NCI-H2227 (cell line): ENCODE results near the gene RPS24.

Experiments used
- DNase-seq: peaks from one replicate; lab custom pipeline; 2025; ENCODE audit not compliant: unreplicated experiment; lab: John Stamatoyannopoulos, UW

RPS24 gene

DNA sequence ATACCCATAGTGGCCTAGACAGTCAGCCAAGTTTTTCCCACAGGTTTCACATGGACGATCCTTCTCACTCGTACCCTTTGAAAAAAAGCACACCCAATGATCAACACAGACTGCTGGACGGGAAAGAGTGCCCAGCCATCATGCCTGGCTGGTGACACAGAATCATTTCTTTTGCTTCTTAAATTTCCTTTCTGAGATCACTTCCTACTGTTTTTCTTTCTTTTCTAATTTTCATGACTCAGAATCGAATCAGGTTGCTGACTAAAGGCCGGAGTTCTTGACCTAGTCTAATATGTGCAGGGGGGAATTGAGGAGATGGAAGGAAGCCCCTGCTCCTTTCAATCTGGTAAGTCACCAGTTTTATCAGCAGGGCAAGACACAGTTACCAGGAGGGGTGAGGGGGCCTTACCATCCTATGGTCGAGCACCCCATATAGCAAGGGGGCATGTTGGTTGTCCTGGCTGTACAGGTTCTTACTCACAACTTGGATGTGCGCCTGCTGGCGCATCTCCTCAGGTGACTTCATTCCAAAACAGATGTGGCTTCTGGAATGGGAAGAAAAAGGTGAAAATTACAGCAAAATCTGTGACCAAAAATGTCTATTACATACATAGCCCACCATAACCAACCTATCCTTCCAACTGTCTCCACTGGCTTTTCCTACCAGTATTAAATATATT, 7.8 kb upstream of the RPS24 start:
- no peak for DNase-seq

- peak; percentile 12 for DNase-seq
Observed at GRCh38 chr10:78028438-78029268, 5.0 kb upstream of the RPS24 start.

GRCh38 chr10:78029269-78030226, 4.1 kb upstream of the RPS24 start, which contains the start of gene POLR3A:
TSS of gene POLR3A (minus strand) at chr10:78029515. CDS start at chr10:78029407, 108 bp downstream.
- peak; percentile 94 for DNase-seq

DNA sequence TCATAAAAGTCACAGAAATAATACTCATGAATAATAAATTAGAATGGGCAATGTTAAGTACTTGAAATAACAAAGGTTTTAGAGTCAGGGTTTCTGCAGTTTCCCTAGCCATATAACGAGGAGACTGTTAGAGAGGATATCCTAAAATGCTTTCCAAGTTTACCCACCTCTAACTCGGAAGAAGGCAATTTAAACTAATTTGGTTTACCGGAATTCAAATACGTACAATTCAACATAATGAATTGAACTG, 351 bp upstream of the RPS24 start:
- no peak for DNase-seq

DNA sequence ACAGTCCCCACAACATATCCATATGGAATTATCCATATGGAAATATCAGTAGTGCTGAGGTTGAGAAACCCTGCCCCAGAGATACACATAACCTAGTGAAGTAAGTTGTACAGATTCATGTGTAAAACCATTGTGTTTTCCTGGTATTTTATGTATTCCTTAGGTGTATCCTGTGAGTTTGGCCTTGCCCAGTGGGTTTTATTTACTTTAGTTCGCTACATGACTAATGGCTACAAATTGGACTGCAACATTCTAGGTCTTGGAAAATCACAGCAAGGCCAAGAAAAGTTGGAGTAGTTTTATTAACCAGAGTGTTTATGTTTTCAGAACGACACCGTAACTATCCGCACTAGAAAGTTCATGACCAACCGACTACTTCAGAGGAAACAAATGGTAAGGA, 1.4 kb downstream of the RPS24 start:
- no peak for DNase-seq

DNA sequence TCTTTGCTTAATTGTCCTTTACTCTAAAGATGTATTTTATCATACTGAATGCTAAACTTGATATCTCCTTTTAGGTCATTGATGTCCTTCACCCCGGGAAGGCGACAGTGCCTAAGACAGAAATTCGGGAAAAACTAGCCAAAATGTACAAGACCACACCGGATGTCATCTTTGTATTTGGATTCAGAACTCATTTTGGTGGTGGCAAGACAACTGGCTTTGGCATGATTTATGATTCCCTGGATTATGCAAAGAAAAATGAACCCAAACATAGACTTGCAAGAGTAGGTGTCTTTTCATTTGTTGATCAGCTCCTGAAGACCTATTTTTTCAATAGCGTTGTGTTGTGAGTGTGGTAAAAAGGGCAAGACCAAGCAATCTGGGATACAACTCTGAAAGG, 1.8 kb downstream of the RPS24 start:
- no peak for DNase-seq

GRCh38 chr10:78035933-78036583, 2.4 kb downstream of the RPS24 start:
- no peak for DNase-seq

DNA sequence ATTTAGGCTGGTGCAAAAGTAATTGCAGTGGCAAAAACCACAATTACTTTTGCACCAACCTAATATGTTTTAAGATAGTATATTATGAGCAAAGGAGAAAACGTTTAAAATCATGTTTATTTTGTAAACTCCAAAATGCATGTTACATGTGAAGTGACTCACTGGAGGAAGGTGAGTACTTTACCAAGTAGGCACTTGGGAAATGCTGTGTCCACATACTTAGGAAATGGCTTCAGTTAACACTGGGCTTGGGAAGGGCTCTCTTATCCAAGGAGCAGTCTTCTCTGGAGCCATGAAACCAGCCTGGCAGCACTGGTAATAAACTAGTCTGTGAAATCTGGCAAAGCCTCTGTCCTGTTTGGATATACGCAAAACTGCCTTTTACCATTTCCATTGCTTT, 4.4 kb downstream of the RPS24 start:
- DNase-seq = no peak

DNA sequence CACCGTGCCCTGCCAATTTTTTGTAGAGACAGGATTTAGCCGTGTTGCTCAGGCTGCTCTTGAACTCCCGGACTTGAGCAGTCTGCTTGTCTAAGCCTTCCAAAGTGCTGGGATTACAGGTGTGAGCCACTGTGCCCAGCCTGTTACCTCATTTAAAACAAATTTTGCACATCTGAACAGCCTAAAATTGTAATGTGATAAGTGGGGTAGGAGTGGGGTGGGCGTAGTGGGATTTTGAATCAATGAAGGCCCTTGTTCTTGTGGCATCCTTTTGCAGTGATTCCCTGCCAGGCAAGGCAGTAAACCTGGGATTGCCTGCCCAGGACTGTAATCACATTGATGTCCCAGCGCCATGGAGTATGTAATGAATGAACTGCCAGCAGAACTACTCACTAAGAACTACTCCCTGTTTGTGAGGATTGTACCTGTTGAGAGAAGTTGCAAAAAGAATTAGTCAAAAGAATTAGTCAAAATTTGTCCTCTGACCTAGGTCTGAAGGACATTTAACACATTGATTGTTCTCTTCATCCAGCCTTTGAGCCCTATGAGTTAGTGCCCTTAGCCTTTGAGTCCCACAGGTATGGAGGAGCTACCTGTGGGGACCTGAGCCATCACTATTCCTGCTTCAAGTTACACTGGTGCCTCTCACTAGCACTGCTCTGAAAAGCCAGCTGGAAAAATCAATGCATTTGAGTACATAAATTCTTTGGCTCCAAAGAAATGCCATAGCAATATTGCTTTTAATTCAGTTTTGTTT, 5.3 kb downstream of the RPS24 start:
- DNase-seq = no peak

DNA sequence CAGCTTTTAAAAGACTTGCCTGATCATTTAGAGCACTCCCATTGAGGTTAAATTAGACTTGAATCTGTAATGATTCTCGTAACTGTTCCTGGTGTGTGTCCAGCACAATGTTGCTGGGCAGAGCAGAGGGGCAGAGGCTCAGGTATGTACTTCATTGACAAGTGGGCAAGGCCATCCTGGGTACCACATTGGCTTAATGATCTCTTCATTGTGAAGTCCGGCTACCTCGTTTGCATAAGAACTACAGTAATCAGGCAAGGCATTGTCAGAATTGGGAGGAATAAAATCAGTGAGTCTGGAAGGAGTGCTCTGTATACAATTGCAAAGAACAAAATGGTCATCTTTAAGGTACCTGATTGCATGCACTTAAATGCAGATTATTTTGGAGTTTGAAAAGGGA, 6.1 kb downstream of the RPS24 start:
- DNase-seq = no peak

- DNase-seq = no peak
Observed at GRCh38 chr10:78041170-78042057, 7.8 kb downstream of the RPS24 start.

- no peak for DNase-seq
Observed at GRCh38 chr10:78042058-78042751, 8.5 kb downstream of the RPS24 start.

DNA sequence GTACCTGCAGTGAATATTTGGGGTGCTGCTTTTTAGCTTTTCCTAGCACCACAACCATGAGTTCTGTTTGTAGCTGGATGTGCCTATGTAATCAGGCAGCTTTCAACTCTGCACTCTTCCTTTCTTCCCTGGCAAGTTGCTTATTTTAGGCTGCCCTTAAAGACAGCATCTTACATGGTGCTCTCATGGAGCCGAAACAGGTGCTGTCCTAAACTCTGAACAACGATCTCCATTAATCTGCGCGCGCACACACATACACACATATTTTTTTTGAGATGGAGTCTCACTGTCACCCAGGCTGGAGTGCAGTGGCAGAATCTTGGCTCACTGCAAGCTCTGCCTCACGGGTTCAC, 9.1 kb downstream of the RPS24 start:
- no peak for DNase-seq

GRCh38 chr10:78044179-78044578, 10.5 kb downstream of the RPS24 start:
- no peak for DNase-seq

DNA sequence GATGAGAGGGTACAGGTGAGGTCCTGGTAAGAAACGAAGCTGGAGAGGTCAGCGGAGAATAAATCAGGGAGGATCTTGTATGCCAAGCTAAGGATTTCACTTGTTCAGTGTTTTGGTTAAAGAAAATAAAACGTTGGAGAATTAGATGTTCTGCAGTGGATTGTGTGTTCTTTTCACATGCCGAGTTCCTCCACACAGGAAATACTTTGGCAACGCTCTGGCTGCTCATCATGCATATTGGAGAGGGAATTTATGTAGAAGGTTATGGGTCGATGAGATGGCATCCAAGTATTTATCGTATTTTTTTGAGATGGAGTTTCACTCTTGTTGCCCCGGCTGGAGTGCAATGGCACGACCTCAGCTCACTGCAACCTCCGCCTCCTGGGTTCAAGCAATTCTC, 11.0 kb downstream of the RPS24 start:
- no peak for DNase-seq

- DNase-seq = no peak
Observed at GRCh38 chr10:78045237-78045636, 11.6 kb downstream of the RPS24 start.

- no peak for DNase-seq
Observed at GRCh38 chr10:78045856-78046255, 12.2 kb downstream of the RPS24 start.

DNA sequence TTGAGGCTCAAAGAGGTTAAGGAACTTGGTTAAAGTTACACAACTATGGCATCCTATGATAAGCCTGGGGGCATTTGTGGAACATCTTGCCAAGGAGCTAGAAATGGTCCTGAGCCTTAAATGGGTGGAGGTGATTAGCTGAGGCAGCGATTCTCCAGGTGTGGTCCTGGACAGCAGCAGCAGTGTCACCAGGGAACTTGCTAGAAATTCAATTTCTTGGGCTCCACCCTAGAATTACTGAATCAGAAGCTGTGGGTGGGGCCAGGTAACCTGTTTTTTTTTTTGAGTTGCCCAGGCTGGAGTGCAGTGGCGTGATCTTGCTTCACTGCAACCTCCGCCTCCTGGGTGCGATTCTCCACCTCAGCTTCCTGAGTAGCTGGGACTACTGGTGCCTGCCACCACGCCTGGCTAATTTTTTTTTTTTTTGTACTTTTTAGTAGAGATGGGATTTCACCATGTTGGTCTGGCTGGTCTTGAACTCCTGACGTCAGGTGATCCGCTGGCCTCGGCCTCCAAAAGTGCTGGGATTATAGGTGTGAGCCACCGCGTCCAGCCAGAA, 13.1 kb downstream of the RPS24 start:
- DNase-seq = no peak
